SKM-1 (cell line): ENCODE results near the gene TTC23.
A peak's percentile ranks its signal among the peaks of the same experiment; 100 is the strongest.

Experiments
- DNase-seq: peaks from one replicate; lab custom pipeline; 2025; ENCODE audit not compliant: unreplicated experiment; lab: John Stamatoyannopoulos, UW

Gene TTC23

GRCh38 chr15:99139276-99139675 lies 110.1 kb downstream of the TTC23 start:
- DNase-seq, result no peak

DNA sequence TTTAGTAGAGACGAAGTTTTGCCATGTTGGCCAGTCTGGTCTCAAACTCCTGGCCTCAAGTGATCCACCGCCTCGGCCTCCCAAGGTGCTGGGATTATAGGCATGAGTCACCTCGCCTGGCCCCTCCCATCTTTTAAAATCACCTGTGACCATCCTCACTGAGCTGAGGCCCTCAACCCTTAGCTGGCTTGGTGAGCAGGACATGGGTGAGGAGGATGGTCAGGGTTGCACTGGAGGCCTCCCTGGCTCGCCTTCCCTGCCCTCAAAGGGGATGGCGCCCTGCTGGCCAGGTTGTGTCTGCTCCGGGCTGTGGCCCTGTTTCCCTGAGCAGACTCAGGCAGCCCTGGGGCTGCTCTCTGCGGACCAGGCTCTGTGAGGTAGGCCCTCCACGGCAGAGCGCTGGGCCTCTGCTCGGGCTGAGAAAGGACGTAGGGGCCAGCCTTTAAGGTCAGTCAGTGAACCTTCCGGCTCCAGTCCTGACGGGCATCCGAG lies 110.8 kb downstream of the TTC23 start:
- DNase-seq, result no peak

- DNase-seq, result no peak
These were observed 111.5 kb downstream of the TTC23 start for GRCh38 chr15:99137877-99138276.

DNA sequence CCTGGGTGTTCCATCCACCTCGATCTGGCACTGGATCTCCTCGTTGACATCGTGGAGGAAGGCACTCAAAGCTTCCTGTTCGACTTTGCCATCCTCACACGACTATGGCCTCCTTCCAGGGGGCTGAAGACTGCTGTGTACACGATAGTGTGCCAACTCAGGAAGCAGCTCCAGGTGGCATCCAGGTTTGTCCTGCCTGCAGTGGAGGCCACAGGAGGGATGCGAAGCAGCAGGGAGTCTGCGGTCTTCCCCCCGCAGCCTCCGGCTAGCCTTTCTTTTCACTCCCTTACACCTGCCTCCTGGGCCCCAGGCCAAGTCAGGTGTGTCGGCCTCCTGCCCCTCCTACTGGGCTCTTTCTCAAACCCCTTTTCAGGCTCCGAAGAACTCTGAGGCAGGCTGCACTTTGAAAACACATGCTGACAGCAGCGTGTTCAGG lies 112.3 kb downstream of the TTC23 start:
- no peak for DNase-seq

DNA sequence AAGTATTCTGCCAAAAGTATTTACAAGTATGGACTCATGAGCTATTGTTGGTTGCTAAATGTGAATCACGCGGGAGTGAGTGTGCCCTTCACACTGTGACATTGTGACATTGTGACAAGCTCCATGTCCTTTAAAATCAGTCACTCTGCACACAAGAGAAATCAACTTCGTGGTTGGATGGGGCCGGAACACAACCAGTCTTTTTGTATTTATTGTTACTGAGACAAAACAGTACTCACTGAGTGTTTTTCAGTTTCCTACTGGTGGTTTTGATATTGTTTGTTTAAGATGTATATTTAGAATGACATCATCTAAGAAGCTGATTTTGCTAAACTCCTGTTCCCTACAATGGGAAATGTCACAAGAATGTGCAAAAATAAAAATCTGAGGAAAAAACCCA lies 114.2 kb downstream of the TTC23 start:
- no peak for DNase-seq

DNA sequence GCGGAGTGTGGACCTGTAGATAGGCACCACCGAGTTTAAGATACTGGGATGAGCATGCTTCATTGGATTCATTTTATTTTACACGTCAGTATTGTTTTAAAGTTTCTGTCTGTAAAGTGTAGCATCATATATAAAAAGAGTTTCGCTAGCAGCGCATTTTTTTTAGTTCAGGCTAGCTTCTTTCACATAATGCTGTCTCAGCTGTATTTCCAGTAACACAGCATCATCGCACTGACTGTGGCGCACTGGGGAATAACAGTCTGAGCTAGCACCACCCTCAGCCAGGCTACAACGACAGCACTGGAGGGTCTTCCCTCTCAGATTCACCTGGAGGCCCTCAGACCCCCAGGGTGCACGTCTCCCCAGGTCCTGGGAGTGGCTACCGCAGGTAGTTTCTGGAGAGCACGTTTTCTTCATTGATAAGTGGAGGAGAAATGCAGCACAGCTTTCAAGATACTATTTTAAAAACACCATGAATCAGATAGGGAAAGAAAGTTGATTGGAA lies 115.0 kb downstream of the TTC23 start:
- DNase-seq, result no peak

DNA sequence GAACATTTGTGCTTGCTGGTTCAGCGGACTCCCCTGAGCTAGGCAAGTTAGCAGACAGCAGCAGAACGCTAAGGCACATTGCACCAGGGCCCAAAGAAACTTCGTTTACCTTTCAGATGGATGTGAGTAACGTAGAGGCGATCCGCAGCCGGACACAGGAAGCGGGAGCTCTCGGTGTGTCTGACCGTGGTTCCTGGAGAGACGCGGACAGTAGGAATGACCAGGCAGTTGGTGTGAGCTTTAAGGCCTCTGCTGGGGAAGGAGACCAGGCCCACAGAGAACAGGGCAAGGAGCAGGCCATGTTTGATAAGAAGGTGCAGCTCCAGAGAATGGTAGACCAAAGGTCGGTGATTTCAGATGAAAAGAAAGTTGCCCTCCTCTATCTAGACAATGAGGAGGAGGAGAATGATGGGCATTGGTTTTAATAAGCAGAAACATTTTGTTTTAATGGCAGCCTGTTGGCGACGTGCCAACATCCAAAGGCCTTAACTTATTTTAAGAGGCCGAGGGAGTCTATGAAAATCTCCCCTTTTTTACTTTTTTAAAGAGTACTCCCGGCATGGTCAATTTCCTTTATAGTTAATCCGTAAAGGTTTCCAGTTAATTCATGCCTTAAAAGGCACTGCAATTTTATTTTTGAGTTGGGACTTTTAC lies 116.6 kb downstream of the TTC23 start:
- no peak for DNase-seq

GRCh38 chr15:99132122-99132521 lies 117.3 kb downstream of the TTC23 start:
- no peak for DNase-seq

- no peak for DNase-seq
These were observed 117.8 kb downstream of the TTC23 start for GRCh38 chr15:99131441-99132023.

GRCh38 chr15:99130765-99131440 lies 118.5 kb downstream of the TTC23 start:
- no peak for DNase-seq

GRCh38 chr15:99130314-99130713 lies 119.1 kb downstream of the TTC23 start:
- no peak for DNase-seq

DNA sequence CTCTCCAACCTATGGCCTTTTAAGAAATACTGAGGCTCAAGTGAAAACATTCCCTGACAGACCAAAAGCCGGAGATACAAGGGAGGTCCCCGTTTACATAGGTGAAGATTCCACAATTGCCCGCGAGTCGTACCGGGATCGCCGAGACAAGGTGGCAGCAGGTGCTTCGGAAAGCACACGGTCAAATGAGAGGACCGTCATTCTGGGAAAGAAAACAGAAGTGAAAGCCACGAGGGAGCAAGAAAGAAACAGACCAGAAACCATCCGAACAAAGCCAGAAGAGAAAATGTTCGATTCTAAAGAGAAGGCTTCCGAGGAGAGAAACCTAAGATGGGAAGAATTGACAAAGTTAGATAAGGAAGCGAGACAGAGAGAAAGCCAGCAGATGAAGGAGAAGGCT lies 119.7 kb downstream of the TTC23 start:
- no peak for DNase-seq

DNA sequence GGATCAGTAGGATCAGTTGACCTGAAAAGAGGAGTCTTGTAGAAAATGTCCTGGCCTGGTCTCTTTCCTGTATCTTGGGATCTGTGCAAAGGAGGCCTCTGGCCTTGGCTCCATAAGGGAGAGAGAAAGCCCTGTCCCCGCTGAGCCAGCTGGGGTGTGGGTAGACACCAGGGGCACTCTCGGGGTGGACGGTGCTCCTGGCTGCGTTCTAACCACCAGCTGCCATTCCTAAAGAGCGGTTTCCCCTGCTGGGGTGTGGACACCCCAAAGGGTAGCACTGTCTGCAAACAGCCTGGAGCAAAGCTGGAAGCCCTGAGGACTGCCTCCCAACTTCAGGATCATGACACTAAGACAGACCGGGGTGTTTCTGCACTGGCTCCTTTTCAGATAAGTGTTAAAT lies 121.0 kb downstream of the TTC23 start:
- no peak for DNase-seq

GRCh38 chr15:99127773-99128172 lies 121.6 kb downstream of the TTC23 start:
- no peak for DNase-seq

- no peak for DNase-seq
These were observed 122.5 kb downstream of the TTC23 start for GRCh38 chr15:99126930-99127329.

GRCh38 chr15:99126131-99126588 lies 123.2 kb downstream of the TTC23 start:
- no peak for DNase-seq

- DNase-seq, result no peak
These were observed 124.1 kb downstream of the TTC23 start for GRCh38 chr15:99125061-99125891.

GRCh38 chr15:99124641-99125040 lies 124.7 kb downstream of the TTC23 start:
- DNase-seq, result no peak

GRCh38 chr15:99123713-99124451 lies 125.5 kb downstream of the TTC23 start:
- peak; percentile 73 for DNase-seq
